GM19238 (cell line): Measurements from ENCODE around the gene AURKB.

ENCODE experiments used
- DNase-seq: peaks from one replicate; pipeline ENCODE4 v3.0.0; 2011; ENCODE audit warnings: low spot score; ENCODE audit not compliant: insufficient read length

The AURKB gene

GRCh38 chr17:8162233-8162996, 48.0 kb downstream of the AURKB start, which contains the start of gene VAMP2:
VAMP2 (minus strand) TSS chr17:8162948; CDS start chr17:8162879, 69 bp downstream.
- DNase-seq: peak; percentile 77

GRCh38 chr17:8161289-8162232, 48.8 kb downstream of the AURKB start:
- no peak for DNase-seq

- DNase-seq: no peak
Observed at GRCh38 chr17:8160741-8161221, 49.6 kb downstream of the AURKB start.

- DNase-seq: no peak
Observed at GRCh38 chr17:8160224-8160577, 50.2 kb downstream of the AURKB start.

GRCh38 chr17:8159459-8160223, 50.7 kb downstream of the AURKB start:
- no peak for DNase-seq

GRCh38 chr17:8159032-8159400, 51.4 kb downstream of the AURKB start:
- no peak for DNase-seq

GRCh38 chr17:8158267-8159031, 51.9 kb downstream of the AURKB start:
- peak; percentile 80 for DNase-seq

GRCh38 chr17:8156246-8156992, 54.0 kb downstream of the AURKB start:
- peak; percentile 95 for DNase-seq

- DNase-seq: no peak
Observed at GRCh38 chr17:8155996-8156245, 54.5 kb downstream of the AURKB start.

GRCh38 chr17:8155231-8155995, 55.0 kb downstream of the AURKB start:
- no peak for DNase-seq
